Endothelial cell of umbilical vein (primary cell): ENCODE measurements around the gene HTT-AS. TPM values are rescaled to one million over a fixed set of nuclear protein-coding genes. Genes with fewer than 3 reads are reported as not detected.

ENCODE experiments used
- BruUV-seq: library from RNA; stranded (reverse); fragments of 400-500 nt; replicated peaks from 2 replicates; lab custom pipeline; 2021; lab: Mats Ljungman, UMichigan
- CTCF ChIA-PET: fragments of 300-600, 350-600 bp; sonication (Branson Sonifier 250); formaldehyde crosslinking; loops from one replicate; lab custom pipeline; 2021; ENCODE audit warnings: antibody characterized with exemption, inconsistent platforms; lab: Charles Lee
- POLR2A ChIA-PET: fragments of 300-600, 350-600 bp; sonication (Branson Sonifier 250); formaldehyde crosslinking; loops from one replicate; lab custom pipeline; 2021; ENCODE audit warnings: antibody characterized with exemption, inconsistent platforms; lab: Charles Lee
- DNase-seq: peaks from one replicate; pipeline ENCODE4 v3.0.0-alpha.2; 2011; ENCODE audit warnings: low read depth, low spot score
- FAIRE-seq: peaks from 2 replicates; lab custom pipeline; 2011; peaks lifted over from hg19 to GRCh38; lab: Jason Lieb, UNC
- H2AFZ ChIP-seq: 2 replicates; pipeline ENCODE4 v1.6.0; 2012; ENCODE audit warnings: low read depth, low read length, control low read depth, inconsistent platforms
- H3K27ac ChIP-seq: 2 replicates; pipeline ENCODE4 v1.5.1; 2011; ENCODE audit warnings: low read depth, mild to moderate bottlenecking, control low read depth, low read length, moderate library complexity; ENCODE audit not compliant: insufficient read depth
- H3K27me3 ChIP-seq, 2 experiments: 2 replicates each; pipeline versions ENCODE4 v1.6.0 to v1.6.1; 2011; ENCODE audit warnings: low read length in 2 of 2, mixed read lengths in 1 of 2; ENCODE audit not compliant: control insufficient read depth in 2 of 2, insufficient read depth in 2 of 2
- H3K36me3 ChIP-seq, 2 experiments: 2 replicates in 1 of 2; 3 replicates in 1 of 2; pipeline ENCODE4 v1.5.1; 2011; ENCODE audit warnings: low read length in 2 of 2, mild to moderate bottlenecking in 1 of 2, moderate library complexity in 1 of 2; ENCODE audit not compliant: control insufficient read depth in 2 of 2, insufficient read depth in 2 of 2; ENCODE audit errors: extremely low read depth in 1 of 2
- H3K4me1 ChIP-seq: 3 replicates; pipeline ENCODE4 v1.5.1; 2011; ENCODE audit warnings: mild to moderate bottlenecking, low read length; ENCODE audit not compliant: control insufficient read depth, insufficient read depth; ENCODE audit errors: extremely low read depth
- H3K4me2 ChIP-seq: 2 replicates; pipeline ENCODE4 v1.6.1; 2011; ENCODE audit warnings: low read length, control low read depth, mixed read lengths; ENCODE audit not compliant: insufficient read depth
- H3K4me3 ChIP-seq, 3 experiments: fragments of 200-600 bp in 1 of 3; sonication (generic), shearing (Covaris generic) in 1 of 3; replicated peaks in 1 of 3; 2 replicates each; pipeline ENCODE4 v1.5.1; 2011 to 2016; ENCODE audit warnings: control low read depth in 3 of 3, low read length in 3 of 3, mild to moderate bottlenecking in 2 of 3, inconsistent platforms in 1 of 3, low read depth in 1 of 3, moderate library complexity in 1 of 3; ENCODE audit not compliant: insufficient read depth in 1 of 3
- H3K79me2 ChIP-seq: 2 replicates; pipeline ENCODE4 v1.6.0; 2012; ENCODE audit warnings: low read length, inconsistent platforms; ENCODE audit not compliant: control insufficient read depth, insufficient read depth
- H3K9ac ChIP-seq: replicated peaks from 2 replicates; pipeline ENCODE3; 2011; ENCODE audit warnings: low read length, control low read depth; ENCODE audit not compliant: insufficient read depth; ENCODE audit errors: extremely low read depth
- H3K9me1 ChIP-seq: replicated peaks from 3 replicates; pipeline ENCODE4 v1.6.0; 2011; ENCODE audit warnings: mild to moderate bottlenecking, low read length; ENCODE audit not compliant: control insufficient read depth, insufficient read depth; ENCODE audit errors: extremely low read depth
- H3K9me3 ChIP-seq: replicated peaks from 2 replicates; pipeline ENCODE4 v1.5.1; 2012; ENCODE audit warnings: low read length, inconsistent platforms; ENCODE audit not compliant: control insufficient read depth, insufficient read depth
- H4K20me1 ChIP-seq: replicated peaks from 2 replicates; pipeline ENCODE3; 2011; ENCODE audit warnings: mild to moderate bottlenecking, low read length; ENCODE audit not compliant: control insufficient read depth, insufficient read depth; ENCODE audit errors: extremely low read depth
- CTCF ChIP-seq, 2 donors: IDR thresholded peaks; 1 replicate in 1 of 2; 2 replicates in 1 of 2; pipeline ENCODE4 v1.5.1; 2011; ENCODE audit warnings: low read length in 2 of 2, mild to moderate bottlenecking in 2 of 2, moderate library complexity in 2 of 2, control low read depth in 1 of 2, inconsistent platforms in 1 of 2, low read depth in 1 of 2; ENCODE audit not compliant: insufficient read depth in 1 of 2; ENCODE audit errors: extremely low read depth in 1 of 2
- EZH2 ChIP-seq: IDR thresholded peaks from 2 replicates; pipeline ENCODE4 v1.6.1; 2012; ENCODE audit warnings: borderline replicate concordance, low read depth, mild to moderate bottlenecking, moderate library complexity, low read length, inconsistent platforms; ENCODE audit not compliant: severe bottlenecking
- FOS ChIP-seq: IDR thresholded peaks from 2 replicates; pipeline ENCODE4 v1.6.1; 2011; ENCODE audit warnings: mild to moderate bottlenecking, low read length, moderate library complexity, borderline replicate concordance; ENCODE audit not compliant: insufficient read depth
- GATA2 ChIP-seq: IDR thresholded peaks from 2 replicates; pipeline ENCODE4 v1.7.0; 2011; ENCODE audit warnings: low read depth, mild to moderate bottlenecking, moderate library complexity, mixed read lengths, low read length; ENCODE audit not compliant: insufficient read length, insufficient read depth
- JUN ChIP-seq: IDR thresholded peaks from 2 replicates; pipeline ENCODE4 v1.6.1; 2011; ENCODE audit warnings: borderline replicate concordance, low read depth; ENCODE audit not compliant: insufficient read length, insufficient read depth
- MAX ChIP-seq: IDR thresholded peaks from 2 replicates; pipeline ENCODE4 v1.6.1; 2011; ENCODE audit not compliant: insufficient read depth, insufficient read length
- MYC ChIP-seq: IDR thresholded peaks from one replicate; pipeline ENCODE4 v1.6.1; 2011; ENCODE audit warnings: mild to moderate bottlenecking, low read depth, low read length
- POLR2A ChIP-seq: IDR thresholded peaks from 2 replicates; pipeline ENCODE4 v1.6.1; 2012; ENCODE audit warnings: low read depth, mild to moderate bottlenecking, control low read depth, low read length
- POLR2AphosphoS5 ChIP-seq: IDR thresholded peaks from 2 replicates; pipeline ENCODE4 v1.6.1; 2012; ENCODE audit warnings: low read depth, mild to moderate bottlenecking, control low read depth, low read length, moderate library complexity; ENCODE audit not compliant: insufficient read depth
- dilution Hi-C: fragments of 300-500 bp; cut with MboI; formaldehyde crosslinking; loops from one replicate; pipeline ENCODE4 v1.15.0; 2019; ENCODE audit warnings: low sequenced_read_pairs; ENCODE audit not compliant: extremely low pct_ligation_motif_present
- intact Hi-C: fragments of 100-400 bp; cut with micrococcal nuclease; formaldehyde crosslinking; loops from one replicate; pipeline ENCODE4 v1.10.0; 2022
- polyA plus RNA-seq, 4 experiments: library from polyadenylated mRNA; depleted of rRNA in 3 of 4; stranded (reverse) in 3 of 4; unstranded in 1 of 4; fragments of >200 nt; gene quantifications; 2 replicates each; pipeline versions ENCODE4 v1.2.1 to v1.2.3, GENCODE V29; 2011 to 2012; ENCODE audit warnings: missing spikeins in 1 of 4
- total RNA-seq: library from RNA; stranded (reverse); gene quantifications from 2 replicates; pipeline ENCODE4 v1.2.3, GENCODE V29; 2021

HTT-AS gene
- total and polyA plus RNA-seq, 2 donors (not counting 3 experiments of a cell fraction or from before 2014, with no cell fraction given): not detected

- Histone ChIP-seq H3K36me3 (no peaks in the 10 kb centered on the region), H3K9me1 (no peaks in the 10 kb centered on the region), H2AFZ (no peak overlapping the region), H3K27ac (no peak overlapping the region), H3K4me1 (peaks cover 7% of the 10 kb centered on the region), H3K4me3 (no peak overlapping the region), H3K9me3 (no peaks in the 10 kb centered on the region), H4K20me1 (no peaks in the 10 kb centered on the region), H3K9ac (no peak overlapping the region), H3K27me3 (no peaks in the 10 kb centered on the region), H3K79me2 (no peaks in the 10 kb centered on the region), H3K4me2 (no peak overlapping the region)
- dilution Hi-C loops (no loop called here), intact Hi-C loops (no loop called here)
- CTCF ChIA-PET: interaction anchor here (1.0 kb wide), 1 partner anchor 62 kb away, joined by 3 read pairs; no protein-coding TSS in a partner anchor
- TF ChIP-seq FOS (no peak), POLR2AphosphoS5 (no peak), MAX (no peak), EZH2 (no peak), MYC (no peak), JUN (no peak), GATA2 (no peak), POLR2A (no peak), CTCF (IDR thresholded peaks at IDR 0.05; ENCODE audit: extremely low read depth in 1 of 2, insufficient read depth in 1 of 2, low read depth in 1 of 2, low read length in 2 of 2) (no peak)
- POLR2A ChIA-PET: no interaction called here
- FAIRE-seq: no peak
- no TSS peak for BruUV-seq
- no peak for DNase-seq
Measured at GRCh38 chr4:3044870-3045819, 29.2 kb downstream of the HTT-AS start.
